ENCODE data around the gene MAP9.

DNA sequence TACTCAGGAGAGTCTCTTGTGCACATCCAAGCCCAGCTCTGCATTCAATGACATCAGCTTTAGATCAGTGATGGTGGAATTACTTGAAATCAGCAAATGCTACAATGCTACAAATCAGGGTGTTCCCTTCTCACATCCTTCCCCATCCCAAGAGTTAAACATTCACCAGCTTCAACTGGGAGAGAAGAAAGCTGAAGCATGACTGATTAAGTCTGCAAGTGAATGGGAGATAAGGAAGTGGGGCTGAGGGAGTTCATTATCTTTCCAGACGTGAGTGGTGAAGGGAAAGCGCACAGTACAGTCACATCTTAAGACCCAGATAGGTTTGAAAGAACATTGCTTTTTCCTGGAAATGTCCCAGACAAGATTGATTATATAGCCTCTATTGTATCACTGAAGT, 26.2 kb upstream of the MAP9 start:
- TF ChIP-seq EP300 (IDR thresholded peaks at IDR 0.05; ENCODE audit: borderline replicate concordance in 1 of 2, low read depth in 1 of 2, low read length in 1 of 2) (no peak), POLR2AphosphoS5 (IDR thresholded peaks at IDR 0.05; ENCODE audit: low read depth, low read length) (no peak), CTCF (IDR thresholded peaks at IDR 0.05) (no peak), RAD21 (IDR thresholded peaks at IDR 0.05; ENCODE audit: low read length) (no peak), REST (IDR thresholded peaks at IDR 0.05; ENCODE audit: low read depth, low read length) (no peak), YY1 (IDR thresholded peaks at IDR 0.05; ENCODE audit: low read depth) (no peak), RFX5 (IDR thresholded peaks at IDR 0.05; ENCODE audit: low read length) (no peak), SMC3 (IDR thresholded peaks at IDR 0.05; ENCODE audit: low read depth, low read length) (no peak), JUND (IDR thresholded peaks at IDR 0.05) (no peak), EZH2phosphoT487 (IDR thresholded peaks at IDR 0.05; ENCODE audit: borderline replicate concordance, low read depth) (no peak), CHD2 (IDR thresholded peaks at IDR 0.05; ENCODE audit: low read length, partially characterized antibody) (no peak)
